NCI-H1048 (cell line): ENCODE measurements around the gene PITPNB.

Experiments used
- DNase-seq: peaks from one replicate; lab custom pipeline; 2025; lab: John Stamatoyannopoulos, UW

PITPNB gene

GRCh38 chr22:27880778-27881394, 38.2 kb downstream of the PITPNB start:
- DNase-seq, result no peak

GRCh38 chr22:27879923-27880322, 39.1 kb downstream of the PITPNB start:
- DNase-seq, result no peak

GRCh38 chr22:27878541-27878940, 40.5 kb downstream of the PITPNB start:
- DNase-seq, result no peak

GRCh38 chr22:27877501-27877900, 41.6 kb downstream of the PITPNB start:
- no peak for DNase-seq

- no peak for DNase-seq
These were observed 42.4 kb downstream of the PITPNB start for GRCh38 chr22:27876684-27877083.

- no peak for DNase-seq
These were observed 43.1 kb downstream of the PITPNB start for GRCh38 chr22:27875951-27876350.

GRCh38 chr22:27874764-27875163, 44.3 kb downstream of the PITPNB start:
- no peak for DNase-seq

GRCh38 chr22:27874185-27874584, 44.9 kb downstream of the PITPNB start:
- DNase-seq, result no peak

GRCh38 chr22:27873472-27873871, 45.6 kb downstream of the PITPNB start:
- DNase-seq, result no peak

GRCh38 chr22:27872488-27872887, 46.6 kb downstream of the PITPNB start:
- no peak for DNase-seq

GRCh38 chr22:27871306-27872014, 47.6 kb downstream of the PITPNB start:
- no peak for DNase-seq

GRCh38 chr22:27870234-27871191, 48.5 kb downstream of the PITPNB start:
- DNase-seq, result no peak

- DNase-seq, result no peak
These were observed 50.2 kb downstream of the PITPNB start for GRCh38 chr22:27868732-27869282.

GRCh38 chr22:27867953-27868731, 50.9 kb downstream of the PITPNB start:
- DNase-seq, result no peak

GRCh38 chr22:27867085-27867952, 51.7 kb downstream of the PITPNB start:
- no peak for DNase-seq

GRCh38 chr22:27866135-27867084, 52.6 kb downstream of the PITPNB start:
- DNase-seq, result no peak

- no peak for DNase-seq
These were observed 53.6 kb downstream of the PITPNB start for GRCh38 chr22:27865496-27865895.

GRCh38 chr22:27863556-27863955, 55.5 kb downstream of the PITPNB start:
- no peak for DNase-seq

GRCh38 chr22:27863001-27863400, 56.1 kb downstream of the PITPNB start:
- no peak for DNase-seq
